Measurements from ENCODE around the gene SLC7A9.

SLC7A9 gene

GRCh38 chr19:32824916-32825608 lies 44.5 kb downstream of the SLC7A9 start:
- DNase-seq (ENCODE audit: low read depth) = no peak

- no peak for DNase-seq (ENCODE audit: low read depth)
Observed at GRCh38 chr19:32824191-32824751, 45.3 kb downstream of the SLC7A9 start.

- DNase-seq (ENCODE audit: low read depth) = no peak
Observed at GRCh38 chr19:32823747-32824102, 45.8 kb downstream of the SLC7A9 start.

GRCh38 chr19:32822916-32823746 lies 46.4 kb downstream of the SLC7A9 start:
- DNase-seq (ENCODE audit: low read depth) = no peak

- no peak for DNase-seq (ENCODE audit: low read depth)
Observed at GRCh38 chr19:32819419-32820400, 49.9 kb downstream of the SLC7A9 start.

- no peak for DNase-seq (ENCODE audit: low read depth)
Observed at GRCh38 chr19:32818536-32818935, 51.0 kb downstream of the SLC7A9 start.

GRCh38 chr19:32817569-32818476 lies 51.7 kb downstream of the SLC7A9 start:
- no peak for DNase-seq (ENCODE audit: low read depth)

GRCh38 chr19:32816555-32817099 lies 52.9 kb downstream of the SLC7A9 start:
- no peak for DNase-seq (ENCODE audit: low read depth)

GRCh38 chr19:32814624-32815023 lies 54.9 kb downstream of the SLC7A9 start:
- DNase-seq (ENCODE audit: low read depth) = no peak

GRCh38 chr19:32813862-32814425 lies 55.6 kb downstream of the SLC7A9 start:
- DNase-seq (ENCODE audit: low read depth) = no peak

- DNase-seq (ENCODE audit: low read depth) = no peak
Observed at GRCh38 chr19:32812571-32812970, 57.0 kb downstream of the SLC7A9 start.

GRCh38 chr19:32812036-32812435 lies 57.5 kb downstream of the SLC7A9 start:
- no peak for DNase-seq (ENCODE audit: low read depth)

- no peak for DNase-seq (ENCODE audit: low read depth)
Observed at GRCh38 chr19:32811151-32811550, 58.4 kb downstream of the SLC7A9 start.

- DNase-seq (ENCODE audit: low read depth) = no peak
Observed at GRCh38 chr19:32810452-32810851, 59.1 kb downstream of the SLC7A9 start.

GRCh38 chr19:32809754-32810153 lies 59.8 kb downstream of the SLC7A9 start:
- DNase-seq (ENCODE audit: low read depth) = no peak

- no peak for DNase-seq (ENCODE audit: low read depth)
Observed at GRCh38 chr19:32809254-32809653, 60.3 kb downstream of the SLC7A9 start.

GRCh38 chr19:32808236-32808635 lies 61.3 kb downstream of the SLC7A9 start:
- no peak for DNase-seq (ENCODE audit: low read depth)

- DNase-seq (ENCODE audit: low read depth) = no peak
Observed at GRCh38 chr19:32802840-32803239, 66.7 kb downstream of the SLC7A9 start.

GRCh38 chr19:32800754-32801153 lies 68.8 kb downstream of the SLC7A9 start:
- DNase-seq (ENCODE audit: low read depth) = no peak

GRCh38 chr19:32800191-32800590 lies 69.4 kb downstream of the SLC7A9 start:
- DNase-seq (ENCODE audit: low read depth) = no peak
